Activated CD4-positive, alpha-beta T cell treated with anti-CD3 and anti-CD28 coated beads, Interleukin-2, amount 10 ng/mL, durations not matched to agents 7 days and 5 days (primary cell): ENCODE data around the gene ZRANB3. TPM values are rescaled to one million over a fixed set of nuclear protein-coding genes. Genes with fewer than 3 reads are reported as not detected.
"Not testable (repeated sequence)": the region's sequence is repeated elsewhere in the genome, so short reads cannot be mapped to it uniquely, and the experiment has no call there.

Experiments
- CTCF ChIA-PET: fragments of 350-600 bp; sonication (Branson Sonifier 250); formaldehyde crosslinking; loops from one replicate; lab custom pipeline; 2021; ENCODE audit warnings: antibody characterized with exemption; lab: Charles Lee
- POLR2A ChIA-PET: fragments of 350-600 bp; sonication (Branson Sonifier 250); formaldehyde crosslinking; loops from one replicate; lab custom pipeline; 2021; ENCODE audit warnings: antibody characterized with exemption; lab: Charles Lee
- DNase-seq: peaks from one replicate; pipeline ENCODE4 v3.0.0-alpha.2; 2020
- H3K27ac Mint-ChIP-seq: one replicate; pipeline ENCODE4 v1.8.0; 2021; ENCODE audit warnings: mild to moderate bottlenecking, moderate library complexity, mixed read lengths
- H3K27me3 Mint-ChIP-seq: one replicate; pipeline ENCODE4 v1.8.0; 2021; ENCODE audit warnings: mixed read lengths
- H3K36me3 Mint-ChIP-seq: one replicate; pipeline ENCODE4 v1.8.0; 2021; ENCODE audit warnings: low read depth, mixed read lengths
- H3K4me1 Mint-ChIP-seq: one replicate; pipeline ENCODE4 v1.8.0; 2021; ENCODE audit warnings: mixed read lengths
- H3K4me3 Mint-ChIP-seq: one replicate; pipeline ENCODE4 v1.8.0; 2021; ENCODE audit warnings: mild to moderate bottlenecking, moderate library complexity, mixed read lengths
- H3K9me3 Mint-ChIP-seq: one replicate; pipeline ENCODE4 v1.8.0; 2021; ENCODE audit warnings: mixed read lengths
- total RNA-seq, 2 experiments: library from RNA; stranded (reverse); gene quantifications; one replicate each; pipeline ENCODE4 v1.2.3, GENCODE V29; 2021

The ZRANB3 gene
- total RNA-seq, 2 experiments from 2014 or later, result 6.5 to 7.4 TPM

- CTCF ChIA-PET, result interaction anchor here (0.6 kb wide), 1 partner anchor 521 kb away, joined by 4 read pairs; no protein-coding TSS in a partner anchor
- Mint-ChIP-seq H3K4me1 (no peaks in the 10 kb centered on the region), H3K4me3 (no peak overlapping the region), H3K27ac (no peak overlapping the region), H3K27me3 (no peaks in the 10 kb centered on the region), H3K36me3 (peaks cover 8% of the 10 kb centered on the region), H3K9me3 (peaks cover 24% of the 10 kb centered on the region)
- no peak for DNase-seq
- POLR2A ChIA-PET, result no interaction called here
Measured at GRCh38 chr2:135304694-135305093, 226.3 kb downstream of the ZRANB3 start.

GRCh38 chr2:135299658-135300244 is 231.3 kb downstream of the ZRANB3 start:
- Mint-ChIP-seq H3K4me3 (no peak overlapping the region), H3K36me3 (no peaks in the 10 kb centered on the region), H3K27me3 (no peaks in the 10 kb centered on the region), H3K27ac (no peak overlapping the region), H3K4me1 (no peaks in the 10 kb centered on the region), H3K9me3 (peaks cover 18% of the 10 kb centered on the region)
- ChIA-PET POLR2A (no interaction called here), CTCF (no interaction called here)
- no peak for DNase-seq

GRCh38 chr2:135299165-135299564 is 231.9 kb downstream of the ZRANB3 start:
- H3K27ac Mint-ChIP-seq, result no peak overlapping the region
- H3K4me1 Mint-ChIP-seq, result no peaks in the 10 kb centered on the region
- no peak for DNase-seq
- H3K9me3 Mint-ChIP-seq, result peaks cover 20% of the 10 kb centered on the region
- ChIA-PET POLR2A (no interaction called here), CTCF (no interaction called here)
- no peak overlapping the region for H3K4me3 Mint-ChIP-seq
- H3K27me3 Mint-ChIP-seq, result no peaks in the 10 kb centered on the region
- no peaks in the 10 kb centered on the region for H3K36me3 Mint-ChIP-seq

- H3K27me3 Mint-ChIP-seq, H3K4me3 Mint-ChIP-seq, DNase-seq, H3K4me1 Mint-ChIP-seq, H3K27ac Mint-ChIP-seq, CTCF ChIA-PET, H3K36me3 Mint-ChIP-seq, POLR2A ChIA-PET: not testable (repeated sequence)
- peaks cover 15% of the 10 kb centered on the region for H3K9me3 Mint-ChIP-seq
Measured at GRCh38 chr2:135287121-135287520, 243.9 kb downstream of the ZRANB3 start.

- Mint-ChIP-seq H3K27me3 (no peaks in the 10 kb centered on the region), H3K36me3 (no peaks in the 10 kb centered on the region), H3K9me3 (peaks cover 12% of the 10 kb centered on the region), H3K4me3 (no peak overlapping the region), H3K27ac (no peak overlapping the region), H3K4me1 (no peaks in the 10 kb centered on the region)
- ChIA-PET POLR2A (no interaction called here), CTCF (no interaction called here)
- DNase-seq, result no peak
Measured at GRCh38 chr2:135285391-135285790, 245.6 kb downstream of the ZRANB3 start.

- CTCF ChIA-PET, result interaction anchor here (0.8 kb wide), 1 partner anchor 25 kb away, joined by 3 read pairs; no protein-coding TSS in a partner anchor
Measured at GRCh38 chr2:135281379-135281778, 249.6 kb downstream of the ZRANB3 start.

GRCh38 chr2:135279209-135279608 is 251.8 kb downstream of the ZRANB3 start:
- Mint-ChIP-seq H3K4me1 (no peaks in the 10 kb centered on the region), H3K9me3 (peaks cover 4% of the 10 kb centered on the region), H3K36me3 (no peaks in the 10 kb centered on the region), H3K4me3 (no peak overlapping the region), H3K27ac (no peak overlapping the region), H3K27me3 (no peaks in the 10 kb centered on the region)
- ChIA-PET CTCF (interaction anchor here (0.7 kb wide), 1 partner anchor 104 kb away, joined by 4 read pairs; no protein-coding TSS in a partner anchor), POLR2A (no interaction called here)
- DNase-seq, result no peak

More at GRCh38 chr2:135281379-135281778, 249.6 kb downstream of the ZRANB3 start:
- Mint-ChIP-seq H3K36me3 (no peaks in the 10 kb centered on the region), H3K4me1 (no peaks in the 10 kb centered on the region), H3K4me3 (no peak overlapping the region), H3K9me3 (no peaks in the 10 kb centered on the region), H3K27ac (no peak overlapping the region), H3K27me3 (no peaks in the 10 kb centered on the region)
- POLR2A ChIA-PET, result no interaction called here
- no peak for DNase-seq

- no peak for DNase-seq
- H3K27me3 Mint-ChIP-seq, result no peaks in the 10 kb centered on the region
- no peak overlapping the region for H3K4me3 Mint-ChIP-seq
- H3K27ac Mint-ChIP-seq, result no peak overlapping the region
- CTCF ChIA-PET, result interaction anchor here (1.3 kb wide), 1 partner anchor 76 kb away, joined by 3 read pairs; no protein-coding TSS in a partner anchor
- H3K4me1 Mint-ChIP-seq, result no peaks in the 10 kb centered on the region
- POLR2A ChIA-PET, result no interaction called here
- H3K9me3 Mint-ChIP-seq, result peaks cover 6% of the 10 kb centered on the region
- no peaks in the 10 kb centered on the region for H3K36me3 Mint-ChIP-seq
Measured at GRCh38 chr2:135276525-135276924, 254.5 kb downstream of the ZRANB3 start.

GRCh38 chr2:135271006-135271405 is 260.0 kb downstream of the ZRANB3 start:
- ChIA-PET CTCF (no interaction called here), POLR2A (no interaction called here)
- no peaks in the 10 kb centered on the region for H3K4me1 Mint-ChIP-seq
- H3K36me3 Mint-ChIP-seq, result no peaks in the 10 kb centered on the region
- no peak overlapping the region for H3K27ac Mint-ChIP-seq
- DNase-seq, result no peak
- no peaks in the 10 kb centered on the region for H3K27me3 Mint-ChIP-seq
- peaks cover 6% of the 10 kb centered on the region for H3K9me3 Mint-ChIP-seq
- no peak overlapping the region for H3K4me3 Mint-ChIP-seq

- H3K4me3 Mint-ChIP-seq, result no peak overlapping the region
- no peaks in the 10 kb centered on the region for H3K9me3 Mint-ChIP-seq
- ChIA-PET CTCF (no interaction called here), POLR2A (no interaction called here)
- no peak overlapping the region for H3K27ac Mint-ChIP-seq
- no peak for DNase-seq
- no peaks in the 10 kb centered on the region for H3K36me3 Mint-ChIP-seq
- H3K27me3 Mint-ChIP-seq, result no peaks in the 10 kb centered on the region
- H3K4me1 Mint-ChIP-seq, result no peaks in the 10 kb centered on the region
Measured at GRCh38 chr2:135265960-135266490, 265.0 kb downstream of the ZRANB3 start.

- ChIA-PET CTCF (no interaction called here), POLR2A (no interaction called here)
- DNase-seq, result no peak
- H3K4me3 Mint-ChIP-seq, result no peak overlapping the region
- no peaks in the 10 kb centered on the region for H3K27me3 Mint-ChIP-seq
- no peaks in the 10 kb centered on the region for H3K36me3 Mint-ChIP-seq
- H3K4me1 Mint-ChIP-seq, result no peaks in the 10 kb centered on the region
- H3K27ac Mint-ChIP-seq, result no peak overlapping the region
- peaks cover 4% of the 10 kb centered on the region for H3K9me3 Mint-ChIP-seq
Measured at GRCh38 chr2:135259123-135259522, 271.9 kb downstream of the ZRANB3 start.

GRCh38 chr2:135258193-135258592 is 272.8 kb downstream of the ZRANB3 start:
- CTCF ChIA-PET, result interaction anchor here (0.5 to 0.7 kb wide), 2 partner anchors 15 to 1323 kb away, joined by 3 to 4 read pairs; no protein-coding TSS in a partner anchor
- no peaks in the 10 kb centered on the region for H3K36me3 Mint-ChIP-seq

GRCh38 chr2:135257383-135258090 is 273.5 kb downstream of the ZRANB3 start:
- POLR2A ChIA-PET, result no interaction called here
- Mint-ChIP-seq H3K9me3 (peaks cover 4% of the 10 kb centered on the region), H3K4me3 (no peak overlapping the region), H3K36me3 (no peaks in the 10 kb centered on the region), H3K4me1 (no peaks in the 10 kb centered on the region), H3K27ac (no peak overlapping the region), H3K27me3 (no peaks in the 10 kb centered on the region)
- CTCF ChIA-PET, result interaction anchor here (0.7 kb wide), 1 partner anchor 1323 kb away, joined by 3 read pairs; no protein-coding TSS in a partner anchor
- DNase-seq, result no peak

More at GRCh38 chr2:135258193-135258592, 272.8 kb downstream of the ZRANB3 start:
- H3K4me1 Mint-ChIP-seq, result no peaks in the 10 kb centered on the region
- no peak for DNase-seq
- no peak overlapping the region for H3K27ac Mint-ChIP-seq
- no peaks in the 10 kb centered on the region for H3K27me3 Mint-ChIP-seq
- POLR2A ChIA-PET, result no interaction called here
- peaks cover 4% of the 10 kb centered on the region for H3K9me3 Mint-ChIP-seq
- no peak overlapping the region for H3K4me3 Mint-ChIP-seq
